PFSK-1 (cell line): ENCODE results near the gene GMPR.

ENCODE experiments used
- FOXP2 ChIP-seq: optimal IDR thresholded peaks from 2 replicates; pipeline ENCODE3; 2011; ENCODE audit warnings: borderline replicate concordance, control low read depth, inconsistent platforms; ENCODE audit not compliant: insufficient read depth; ENCODE audit errors: extremely low read length, extremely low read depth
- POLR2AphosphoS5 ChIP-seq: IDR thresholded peaks from 2 replicates; pipeline ENCODE4 v1.6.1; 2012; ENCODE audit warnings: low read depth, mild to moderate bottlenecking, control low read depth, low read length, moderate library complexity
- SIN3A ChIP-seq: IDR thresholded peaks from 2 replicates; pipeline ENCODE4 v1.6.1; 2012; ENCODE audit warnings: mild to moderate bottlenecking, low read length, moderate library complexity, borderline replicate concordance; ENCODE audit not compliant: insufficient read depth
- TAF1 ChIP-seq: IDR thresholded peaks from 2 replicates; pipeline ENCODE4 v1.6.1; 2012; ENCODE audit warnings: low read length, control low read depth, borderline replicate concordance; ENCODE audit not compliant: insufficient read depth
- TF ChIP-seq, protein P1 (sequence below), 2 experiments: IDR thresholded peaks; 2 replicates each; pipeline versions ENCODE4 v1.6.1 to v1.8.0; 2011 to 2012; ENCODE audit warnings: low read depth in 2 of 2, low read length in 2 of 2, control low read depth in 1 of 2, inconsistent platforms in 1 of 2, mild to moderate bottlenecking in 1 of 2, moderate library complexity in 1 of 2; ENCODE audit not compliant: insufficient read depth in 1 of 2

Gene GMPR

DNA sequence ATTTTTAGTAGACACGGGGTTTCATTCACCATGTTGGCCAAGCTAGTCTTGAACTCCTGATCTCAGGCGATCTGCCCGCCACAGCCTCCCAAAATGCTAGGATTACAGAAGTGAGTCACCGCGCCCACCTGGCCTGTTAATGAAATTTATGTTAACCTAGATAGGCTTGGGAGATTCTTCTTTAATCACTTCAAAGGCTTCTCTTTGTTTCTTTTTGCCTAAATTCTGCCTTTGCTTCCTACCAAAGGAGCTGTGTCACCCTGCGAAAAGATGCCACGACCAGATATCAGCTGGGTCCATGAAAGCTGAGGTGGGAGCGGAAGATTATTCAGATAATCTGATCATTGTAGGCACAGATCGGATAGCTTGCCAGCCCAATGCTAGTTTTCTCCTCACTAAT lies 75.3 kb downstream of the GMPR start:
- TF ChIP-seq, protein P1, sequence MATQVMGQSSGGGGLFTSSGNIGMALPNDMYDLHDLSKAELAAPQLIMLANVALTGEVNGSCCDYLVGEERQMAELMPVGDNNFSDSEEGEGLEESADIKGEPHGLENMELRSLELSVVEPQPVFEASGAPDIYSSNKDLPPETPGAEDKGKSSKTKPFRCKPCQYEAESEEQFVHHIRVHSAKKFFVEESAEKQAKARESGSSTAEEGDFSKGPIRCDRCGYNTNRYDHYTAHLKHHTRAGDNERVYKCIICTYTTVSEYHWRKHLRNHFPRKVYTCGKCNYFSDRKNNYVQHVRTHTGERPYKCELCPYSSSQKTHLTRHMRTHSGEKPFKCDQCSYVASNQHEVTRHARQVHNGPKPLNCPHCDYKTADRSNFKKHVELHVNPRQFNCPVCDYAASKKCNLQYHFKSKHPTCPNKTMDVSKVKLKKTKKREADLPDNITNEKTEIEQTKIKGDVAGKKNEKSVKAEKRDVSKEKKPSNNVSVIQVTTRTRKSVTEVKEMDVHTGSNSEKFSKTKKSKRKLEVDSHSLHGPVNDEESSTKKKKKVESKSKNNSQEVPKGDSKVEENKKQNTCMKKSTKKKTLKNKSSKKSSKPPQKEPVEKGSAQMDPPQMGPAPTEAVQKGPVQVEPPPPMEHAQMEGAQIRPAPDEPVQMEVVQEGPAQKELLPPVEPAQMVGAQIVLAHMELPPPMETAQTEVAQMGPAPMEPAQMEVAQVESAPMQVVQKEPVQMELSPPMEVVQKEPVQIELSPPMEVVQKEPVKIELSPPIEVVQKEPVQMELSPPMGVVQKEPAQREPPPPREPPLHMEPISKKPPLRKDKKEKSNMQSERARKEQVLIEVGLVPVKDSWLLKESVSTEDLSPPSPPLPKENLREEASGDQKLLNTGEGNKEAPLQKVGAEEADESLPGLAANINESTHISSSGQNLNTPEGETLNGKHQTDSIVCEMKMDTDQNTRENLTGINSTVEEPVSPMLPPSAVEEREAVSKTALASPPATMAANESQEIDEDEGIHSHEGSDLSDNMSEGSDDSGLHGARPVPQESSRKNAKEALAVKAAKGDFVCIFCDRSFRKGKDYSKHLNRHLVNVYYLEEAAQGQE (IDR thresholded peaks at IDR 0.05; ENCODE audit: insufficient read depth in 1 of 2, low read depth in 2 of 2, low read length in 2 of 2), result no peak
- TF ChIP-seq POLR2AphosphoS5 (no peak), TAF1 (no peak), FOXP2 (no peak), SIN3A (no peak)

DNA sequence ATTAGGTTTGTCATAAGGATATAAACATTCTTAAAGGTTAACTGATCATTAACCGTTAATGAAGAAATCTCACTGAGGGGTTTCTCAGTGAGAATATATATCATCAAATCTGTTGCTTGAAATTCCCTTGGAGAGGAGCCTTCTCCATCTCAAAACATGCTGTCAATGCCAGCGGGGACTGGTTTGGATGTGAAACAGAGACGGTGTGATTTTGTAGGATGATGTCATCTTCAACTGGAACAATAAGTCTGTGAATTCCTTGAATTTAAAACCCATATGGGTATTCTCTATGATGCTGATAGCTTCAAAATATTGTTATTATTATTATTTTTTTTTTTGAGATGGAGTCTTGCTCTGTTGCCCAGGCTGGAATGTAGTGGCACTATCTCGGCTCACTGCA lies 75.9 kb downstream of the GMPR start:
- TF ChIP-seq TAF1, result no peak

DNA sequence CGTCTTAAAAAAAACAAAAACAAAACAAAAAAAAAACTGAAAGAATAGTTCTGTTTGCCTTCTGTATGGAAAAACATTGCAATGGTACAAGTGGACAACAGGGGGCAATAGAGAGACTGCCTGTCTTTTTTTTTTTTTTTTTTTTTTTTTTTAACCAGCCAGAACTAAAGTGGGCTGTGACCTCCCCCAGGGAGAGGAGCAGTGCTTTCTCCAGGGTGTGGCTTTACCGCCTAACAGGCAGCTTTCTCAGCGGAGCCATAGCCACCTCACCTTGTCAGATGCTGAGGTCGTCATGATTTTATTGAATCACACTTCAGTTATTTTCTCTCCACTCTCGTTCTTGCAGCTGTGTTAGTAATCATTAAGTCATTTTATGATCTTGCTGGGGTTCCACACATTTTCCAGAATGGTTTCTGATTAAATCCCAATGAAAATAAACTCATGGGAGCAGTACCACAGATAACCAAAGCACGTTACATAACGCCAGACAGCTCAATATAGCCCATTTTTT lies 78.4 kb downstream of the GMPR start:
- TF ChIP-seq, protein P1 (IDR thresholded peaks at IDR 0.05; ENCODE audit: insufficient read depth in 1 of 2, low read depth in 2 of 2, low read length in 2 of 2), result no peak
- TF ChIP-seq POLR2AphosphoS5, result no peak
- no peak for TF ChIP-seq TAF1
- TF ChIP-seq FOXP2, result no peak
- TF ChIP-seq SIN3A, result no peak

DNA sequence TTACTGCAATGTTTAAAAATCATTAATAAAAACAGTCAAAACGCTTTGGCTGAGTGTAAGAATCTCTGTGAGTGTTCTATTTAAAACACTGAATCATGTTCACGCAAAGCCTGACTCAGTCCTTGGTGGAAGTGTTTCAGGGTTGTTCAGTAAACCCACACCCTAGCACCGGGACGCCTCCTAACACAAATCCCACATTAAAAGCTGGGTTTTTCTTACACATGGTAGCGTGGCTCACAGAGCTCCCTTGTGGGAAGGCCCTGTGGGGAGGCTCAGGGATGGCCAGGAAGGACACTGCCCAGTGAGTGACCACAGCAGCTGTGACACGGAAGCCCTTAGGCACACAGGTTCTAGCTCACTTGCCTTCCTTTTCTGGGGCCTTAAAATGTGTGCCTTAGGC lies 80.2 kb downstream of the GMPR start:
- TF ChIP-seq POLR2AphosphoS5, result no peak
- TF ChIP-seq, protein P1 (IDR thresholded peaks at IDR 0.05; ENCODE audit: insufficient read depth in 1 of 2, low read depth in 2 of 2, low read length in 2 of 2), result no peak
- TF ChIP-seq SIN3A, result no peak
- TF ChIP-seq TAF1, result no peak
- TF ChIP-seq FOXP2, result no peak

DNA sequence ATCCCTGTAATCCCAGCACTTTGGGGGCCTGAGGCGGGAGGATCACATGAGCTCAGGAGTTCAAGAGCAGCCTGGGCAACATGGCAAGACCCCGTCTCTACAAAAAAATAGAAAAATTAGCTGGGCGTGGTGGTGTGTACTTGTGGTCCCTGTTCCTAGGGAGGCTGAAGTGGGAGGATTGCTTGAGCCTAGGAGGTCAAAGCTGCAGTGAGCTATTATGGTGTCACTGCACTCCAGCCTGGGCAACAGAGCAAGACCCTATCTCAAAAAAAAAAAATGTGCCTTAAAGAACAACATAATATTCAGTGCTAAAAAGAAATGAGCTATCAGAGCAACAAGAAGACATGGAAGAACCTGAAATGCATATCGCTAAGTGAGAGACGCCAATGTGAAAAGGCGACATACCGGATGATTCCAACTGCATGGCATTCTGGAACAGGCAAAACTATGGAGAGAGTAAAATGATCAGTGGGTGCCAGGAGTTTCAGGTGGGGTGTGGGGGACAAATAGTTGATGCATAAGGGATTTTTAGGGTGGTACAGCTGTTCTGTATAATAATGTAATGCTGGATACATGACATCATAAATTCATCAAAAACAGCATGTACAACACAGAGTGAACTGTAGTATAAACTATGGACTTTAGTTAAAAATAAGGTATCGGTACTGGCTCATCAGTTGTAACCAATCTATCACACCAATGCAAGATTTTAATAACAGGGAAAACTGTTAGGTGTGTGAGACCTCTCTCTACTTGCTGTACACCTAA lies 80.8 kb downstream of the GMPR start:
- TF ChIP-seq SIN3A, result no peak
- no peak for TF ChIP-seq TAF1
- TF ChIP-seq, protein P1 (IDR thresholded peaks at IDR 0.05; ENCODE audit: insufficient read depth in 1 of 2, low read depth in 2 of 2, low read length in 2 of 2), result no peak
- TF ChIP-seq FOXP2, result no peak
- no peak for TF ChIP-seq POLR2AphosphoS5
